GM12872 (cell line): ENCODE data around the gene CAPN9.

Source experiments
- TF ChIP-seq, protein P1 (sequence below): IDR thresholded peaks from 3 replicates; pipeline ENCODE4 v1.5.1; 2011; ENCODE audit warnings: low read depth, mild to moderate bottlenecking, low read length, moderate library complexity; ENCODE audit not compliant: insufficient read depth

Gene CAPN9

DNA sequence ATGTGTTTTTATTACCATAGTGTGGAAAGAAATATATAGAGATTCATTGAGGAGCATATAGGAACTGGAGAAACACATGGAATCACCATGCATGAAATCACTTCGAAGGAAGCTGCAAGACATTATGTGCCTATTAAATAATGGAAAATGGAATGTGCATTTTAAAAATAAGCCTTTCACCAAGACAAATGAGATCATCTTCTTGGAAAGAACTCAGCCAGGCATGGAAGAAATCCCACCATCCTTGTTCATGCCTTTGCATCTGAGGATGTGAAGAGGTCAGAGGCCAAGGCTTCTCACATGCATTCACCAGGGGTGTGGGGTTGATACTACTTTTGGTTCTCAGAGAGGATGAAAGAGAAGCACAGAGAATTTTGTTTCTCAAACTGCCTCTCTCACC is 71.2 kb downstream of the CAPN9 start:
- TF ChIP-seq, protein P1, sequence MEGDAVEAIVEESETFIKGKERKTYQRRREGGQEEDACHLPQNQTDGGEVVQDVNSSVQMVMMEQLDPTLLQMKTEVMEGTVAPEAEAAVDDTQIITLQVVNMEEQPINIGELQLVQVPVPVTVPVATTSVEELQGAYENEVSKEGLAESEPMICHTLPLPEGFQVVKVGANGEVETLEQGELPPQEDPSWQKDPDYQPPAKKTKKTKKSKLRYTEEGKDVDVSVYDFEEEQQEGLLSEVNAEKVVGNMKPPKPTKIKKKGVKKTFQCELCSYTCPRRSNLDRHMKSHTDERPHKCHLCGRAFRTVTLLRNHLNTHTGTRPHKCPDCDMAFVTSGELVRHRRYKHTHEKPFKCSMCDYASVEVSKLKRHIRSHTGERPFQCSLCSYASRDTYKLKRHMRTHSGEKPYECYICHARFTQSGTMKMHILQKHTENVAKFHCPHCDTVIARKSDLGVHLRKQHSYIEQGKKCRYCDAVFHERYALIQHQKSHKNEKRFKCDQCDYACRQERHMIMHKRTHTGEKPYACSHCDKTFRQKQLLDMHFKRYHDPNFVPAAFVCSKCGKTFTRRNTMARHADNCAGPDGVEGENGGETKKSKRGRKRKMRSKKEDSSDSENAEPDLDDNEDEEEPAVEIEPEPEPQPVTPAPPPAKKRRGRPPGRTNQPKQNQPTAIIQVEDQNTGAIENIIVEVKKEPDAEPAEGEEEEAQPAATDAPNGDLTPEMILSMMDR, result no peak

DNA sequence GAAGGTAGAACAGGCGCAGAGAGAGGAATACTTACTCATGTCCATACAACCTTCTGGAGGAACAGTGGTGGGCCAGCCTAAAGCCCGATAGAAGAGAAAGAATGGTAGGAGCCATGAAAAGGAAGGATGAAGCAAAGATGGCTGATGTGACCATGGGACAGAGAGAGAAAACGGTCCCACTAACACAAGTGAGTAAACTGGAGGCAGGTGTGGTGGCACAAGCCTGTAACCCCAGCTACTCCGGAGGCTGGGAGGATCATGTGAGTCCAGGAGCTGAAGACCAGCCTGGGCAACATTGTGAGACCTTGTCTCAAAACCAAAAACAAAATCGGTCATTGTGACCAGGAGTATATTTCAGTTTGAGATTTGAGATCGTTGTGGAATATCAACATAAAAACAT is 71.7 kb downstream of the CAPN9 start:
- TF ChIP-seq, protein P1, result no peak

DNA sequence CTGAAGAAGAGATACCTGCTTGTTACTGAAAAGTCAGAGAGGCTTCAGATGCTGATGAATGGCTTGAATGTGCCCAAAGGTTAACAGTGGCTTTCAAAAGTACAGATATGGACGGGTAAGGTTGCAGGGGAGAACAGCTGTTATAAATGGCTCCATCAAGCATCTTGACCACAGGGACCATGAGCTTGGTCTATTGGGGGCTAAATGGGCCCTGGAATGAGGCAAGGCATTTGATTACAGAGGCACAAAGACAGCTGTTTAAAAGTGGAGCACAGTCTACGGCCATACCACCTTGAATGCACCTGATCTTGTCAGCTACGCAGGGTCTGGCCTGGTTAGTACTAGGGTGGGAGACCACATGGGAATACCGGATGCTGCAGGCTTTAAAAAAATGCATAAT is 72.8 kb downstream of the CAPN9 start:
- TF ChIP-seq, protein P1, result no peak

DNA sequence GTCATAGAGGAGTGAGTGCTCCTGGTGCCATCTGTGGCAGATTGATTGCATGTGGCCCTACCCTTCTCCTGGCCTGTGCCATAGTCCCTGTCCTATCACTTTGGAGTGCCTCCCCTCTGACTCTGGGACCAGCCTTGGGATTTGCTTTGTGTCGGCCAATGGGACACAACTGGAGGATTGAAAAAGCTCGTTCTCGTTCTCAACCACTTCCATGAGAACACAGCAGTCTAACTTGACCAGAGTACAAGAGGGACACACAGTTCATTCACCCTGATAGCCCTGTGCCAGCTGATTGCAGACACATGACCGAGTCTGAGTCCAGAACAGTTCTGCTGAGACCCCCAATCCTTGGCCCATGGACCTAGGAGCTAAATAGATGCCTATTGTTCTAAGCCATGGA is 73.4 kb downstream of the CAPN9 start:
- TF ChIP-seq, protein P1, result no peak

DNA sequence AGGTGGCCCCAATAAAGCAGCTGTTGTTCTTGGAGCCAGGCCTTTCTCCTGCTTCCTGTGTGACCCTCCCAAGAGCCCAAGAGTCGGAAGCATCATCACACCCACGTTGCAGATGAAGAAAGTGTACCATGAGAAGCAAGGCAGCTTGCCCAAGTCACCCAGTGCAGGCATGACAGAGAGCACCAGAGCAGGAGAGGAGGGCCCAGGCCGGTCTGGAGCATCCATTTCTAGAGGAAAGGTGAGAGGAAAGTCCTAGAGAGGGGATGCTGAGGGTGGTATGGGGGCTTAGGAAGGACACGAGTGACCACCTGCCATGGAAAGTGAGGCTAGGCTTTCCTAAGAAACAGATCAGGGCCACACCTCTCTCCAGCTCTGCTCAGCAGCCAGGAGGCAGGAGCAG is 74.2 kb downstream of the CAPN9 start:
- TF ChIP-seq, protein P1, result no peak

DNA sequence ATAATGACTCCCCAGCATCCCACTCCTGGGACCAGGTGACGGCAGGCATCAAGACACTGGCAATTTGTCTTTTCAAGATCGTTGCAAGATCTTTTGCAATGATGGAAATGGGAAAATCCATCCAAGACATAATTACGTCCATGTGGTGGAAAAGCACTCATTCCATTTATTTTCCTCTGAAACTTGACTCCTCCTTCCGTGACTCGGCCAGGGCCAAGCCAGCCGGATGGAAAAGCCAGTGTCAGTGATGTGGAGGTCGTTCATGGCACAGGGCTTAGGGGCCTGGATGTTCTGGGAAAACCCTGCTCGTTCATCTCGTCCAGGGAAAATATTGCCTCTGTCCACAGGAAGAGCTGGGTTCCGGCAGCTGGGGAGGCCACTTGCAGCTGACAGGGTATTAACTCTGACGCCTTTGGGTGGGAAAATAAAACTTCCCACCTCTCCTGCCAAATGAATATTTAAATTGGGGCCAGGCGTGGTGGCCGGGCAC is 74.9 kb downstream of the CAPN9 start:
- TF ChIP-seq, protein P1, result no peak

DNA sequence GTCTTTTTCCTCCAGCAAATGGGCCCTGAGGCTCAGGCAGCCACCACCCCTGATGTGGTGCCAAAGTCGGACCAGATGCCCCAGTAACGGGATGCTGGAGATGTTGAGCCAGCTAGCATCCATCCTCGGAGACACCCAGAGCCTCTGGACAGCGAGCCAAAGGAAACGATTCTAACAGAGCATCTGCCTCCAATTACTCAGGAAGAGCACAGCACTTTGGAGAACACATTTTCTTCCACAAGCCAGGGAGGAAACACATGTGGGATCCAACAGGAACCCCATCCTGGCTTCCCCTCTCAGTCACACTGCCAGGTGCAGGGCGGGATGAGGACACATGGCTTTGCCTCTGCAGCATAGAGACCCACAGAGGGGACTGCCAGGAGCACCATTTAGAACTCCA is 76.2 kb downstream of the CAPN9 start:
- TF ChIP-seq, protein P1, result no peak

DNA sequence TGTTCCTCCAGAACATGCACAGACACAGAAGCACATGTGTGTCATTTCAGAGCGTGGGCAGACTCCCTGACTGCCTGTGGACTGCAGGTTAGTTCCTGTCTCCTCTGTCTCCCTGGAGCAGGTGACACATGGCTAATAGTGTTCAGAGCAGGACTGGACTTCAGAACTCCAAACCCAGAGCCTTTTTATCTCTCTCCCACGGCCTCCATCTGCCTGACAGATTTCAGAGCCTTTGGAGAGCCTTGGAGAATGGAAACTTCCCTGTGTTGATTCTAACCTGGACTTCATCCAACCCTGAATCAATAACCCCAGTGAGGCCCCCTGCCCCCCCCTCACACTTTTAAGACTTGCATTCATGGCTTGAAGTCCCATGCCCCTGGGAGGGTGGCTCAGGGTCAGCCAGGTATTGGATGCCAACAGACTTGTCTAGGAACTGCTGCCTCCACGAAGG is 76.8 kb downstream of the CAPN9 start:
- TF ChIP-seq, protein P1, result no peak
